Measurements from ENCODE around the gene AFTPH.
A peak's percentile ranks its signal among the peaks of the same experiment; 100 is the strongest.

The AFTPH gene

DNA sequence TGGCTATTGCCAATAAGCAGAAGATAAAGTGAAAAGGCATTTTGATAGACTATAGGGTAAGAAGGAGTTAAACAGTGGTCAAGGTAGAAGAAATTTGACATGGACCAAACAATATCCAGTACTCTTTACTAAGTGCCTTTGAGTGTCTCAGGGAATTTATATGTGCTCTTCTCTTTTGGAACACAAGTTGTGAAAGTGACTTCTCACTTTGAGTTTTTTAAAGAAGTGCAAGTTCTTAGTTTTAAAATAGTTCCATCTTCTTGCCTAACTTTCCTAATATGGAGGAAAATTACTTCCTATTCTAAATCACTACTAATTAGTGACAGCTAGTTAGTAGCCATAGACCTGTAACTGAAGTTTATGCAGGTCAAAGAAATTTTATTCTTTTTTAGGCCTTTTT, 63.4 kb downstream of the AFTPH start:
- DNase-seq (ENCODE audit: low read depth) = no peak

DNA sequence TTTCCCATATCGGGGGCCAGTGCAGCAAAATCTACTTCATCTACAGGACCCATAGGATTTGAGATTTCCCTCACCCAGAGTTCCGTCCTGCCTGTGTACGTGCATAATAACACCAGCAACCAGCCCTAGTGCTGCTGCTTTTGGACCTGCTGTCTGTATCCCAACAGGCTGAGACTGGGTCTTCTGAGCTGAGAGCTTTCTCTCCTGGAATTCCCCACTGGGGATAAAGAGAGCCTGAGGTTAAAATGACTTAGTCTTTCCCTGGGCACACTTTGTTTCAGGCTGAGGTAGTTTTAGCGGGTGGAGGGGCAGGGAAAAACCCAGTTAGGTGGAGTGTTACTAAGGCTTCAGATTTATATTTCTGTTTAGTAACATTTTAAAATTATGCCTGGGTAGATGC, 67.1 kb downstream of the AFTPH start:
- no peak for DNase-seq (ENCODE audit: low read depth)

DNA sequence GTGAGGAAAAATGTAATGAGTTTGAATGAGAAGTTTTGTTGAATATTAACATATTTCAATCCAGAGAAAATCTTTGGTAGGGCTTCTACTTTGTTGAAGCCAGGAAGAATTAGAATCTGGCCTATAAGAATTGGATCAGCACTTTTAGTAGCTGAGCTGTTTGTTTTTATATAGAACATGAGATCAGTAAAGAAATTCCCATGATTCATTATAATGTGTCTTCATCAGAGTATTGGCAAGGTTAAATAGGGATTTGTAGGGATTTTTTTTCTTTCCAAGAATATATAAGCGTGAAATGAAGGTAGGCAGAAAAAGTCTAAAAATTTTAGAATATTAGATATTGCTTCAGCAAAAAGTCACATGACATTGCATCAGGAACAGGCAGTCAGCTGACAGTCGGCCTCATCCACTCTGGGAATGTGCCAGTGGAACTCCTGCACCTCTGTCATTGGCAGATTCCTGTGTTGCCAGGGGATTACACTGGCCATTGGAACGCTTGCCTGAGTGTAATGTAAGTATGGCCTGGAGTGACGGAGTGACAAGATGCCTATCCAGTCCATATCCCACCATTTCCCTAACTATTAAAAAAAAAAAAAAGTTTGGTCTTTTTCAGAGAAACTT, 69.0 kb downstream of the AFTPH start:
- DNase-seq (ENCODE audit: low read depth) = no peak

DNA sequence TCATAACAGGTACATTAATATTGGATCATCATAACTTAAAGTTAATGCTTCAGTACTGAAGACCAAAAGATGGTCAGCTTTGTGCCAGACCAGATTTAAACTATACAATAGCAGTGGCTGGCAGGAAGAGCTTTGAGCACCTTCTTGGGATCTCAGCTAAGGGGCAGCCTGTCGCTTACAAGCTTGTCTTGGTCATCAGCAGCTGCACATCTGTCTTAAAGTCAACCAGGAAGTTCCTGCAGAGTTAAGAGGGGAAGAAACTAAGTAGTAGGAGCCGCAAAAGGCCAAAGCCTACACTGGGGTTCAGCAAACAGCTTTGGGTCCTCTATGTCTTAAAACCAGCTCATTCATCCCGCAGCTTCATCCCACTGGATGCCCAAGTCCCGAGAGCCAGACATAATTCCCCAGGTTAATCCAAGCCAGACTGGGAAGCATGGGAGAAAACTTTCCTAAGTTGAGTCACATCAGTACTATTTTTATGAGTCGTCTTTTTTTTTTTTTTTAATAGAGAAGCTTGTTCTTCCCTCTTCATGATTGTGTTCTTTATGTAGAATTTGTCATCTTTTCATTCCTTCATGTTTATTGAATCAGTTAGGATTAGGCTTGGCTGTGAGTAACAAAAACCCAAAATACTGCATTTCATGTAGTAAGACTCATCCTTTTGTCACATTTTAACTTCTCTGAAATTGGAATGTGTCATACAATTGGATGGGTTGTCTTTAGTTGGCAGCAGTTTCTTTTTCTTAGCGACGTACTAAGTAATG, 70.3 kb downstream of the AFTPH start:
- peak; percentile 74 for DNase-seq (ENCODE audit: low read depth)

DNA sequence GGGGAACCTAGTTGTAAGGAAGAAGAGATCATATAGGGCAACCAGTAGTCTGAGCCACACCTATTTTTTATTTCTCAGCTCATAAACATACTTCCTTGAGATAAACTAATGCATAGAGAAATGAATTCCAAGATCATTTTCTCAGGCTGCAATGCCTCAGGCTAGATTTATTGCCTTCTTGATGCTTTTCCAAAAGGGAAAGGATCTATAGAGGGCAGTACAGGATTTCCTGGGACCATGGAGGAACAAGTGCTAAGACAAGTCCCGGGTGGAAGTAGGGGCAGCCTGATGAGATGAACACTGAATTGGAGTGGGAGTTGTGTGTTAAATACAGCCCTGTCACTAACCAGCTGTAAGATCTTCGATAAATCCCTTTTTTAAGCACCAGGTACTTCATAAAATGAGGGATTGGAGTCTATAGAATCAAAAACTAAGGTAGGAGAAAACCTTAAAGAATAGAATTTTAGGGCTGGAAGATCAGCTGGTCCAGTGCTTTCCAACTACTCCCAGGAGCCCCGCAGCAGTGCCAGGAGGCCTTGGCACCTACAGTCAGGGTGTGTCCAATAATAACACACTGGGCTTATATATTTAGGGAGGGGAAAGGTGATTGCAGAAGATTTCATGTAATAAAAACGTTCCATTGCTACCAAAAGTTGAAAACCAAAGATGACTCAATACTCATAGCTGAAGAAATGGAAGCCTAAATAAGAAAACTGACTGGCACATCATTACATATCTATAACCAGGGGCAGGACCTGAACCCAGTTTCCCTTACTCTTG, 71.5 kb downstream of the AFTPH start:
- no peak for DNase-seq (ENCODE audit: low read depth)

DNA sequence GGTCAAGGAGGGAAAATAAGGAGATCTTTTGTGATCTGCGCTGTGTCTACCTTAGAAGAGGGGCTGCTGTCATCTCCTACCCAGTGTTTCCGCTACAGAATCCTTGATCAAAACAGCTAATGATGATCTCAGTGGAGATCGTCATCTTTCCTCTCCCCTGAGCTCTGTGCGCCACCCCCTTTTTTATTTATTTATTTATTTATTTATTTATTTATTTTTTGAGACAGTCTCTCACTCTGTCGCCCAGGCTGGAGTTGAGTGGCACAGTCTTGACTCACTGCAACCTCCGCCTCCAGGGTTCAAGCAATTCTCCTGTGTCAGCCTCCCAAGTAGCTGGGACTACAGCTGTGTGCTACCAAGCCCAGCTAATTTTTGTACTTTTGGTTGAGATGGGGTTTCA, 74.1 kb downstream of the AFTPH start:
- no peak for DNase-seq (ENCODE audit: low read depth)

DNA sequence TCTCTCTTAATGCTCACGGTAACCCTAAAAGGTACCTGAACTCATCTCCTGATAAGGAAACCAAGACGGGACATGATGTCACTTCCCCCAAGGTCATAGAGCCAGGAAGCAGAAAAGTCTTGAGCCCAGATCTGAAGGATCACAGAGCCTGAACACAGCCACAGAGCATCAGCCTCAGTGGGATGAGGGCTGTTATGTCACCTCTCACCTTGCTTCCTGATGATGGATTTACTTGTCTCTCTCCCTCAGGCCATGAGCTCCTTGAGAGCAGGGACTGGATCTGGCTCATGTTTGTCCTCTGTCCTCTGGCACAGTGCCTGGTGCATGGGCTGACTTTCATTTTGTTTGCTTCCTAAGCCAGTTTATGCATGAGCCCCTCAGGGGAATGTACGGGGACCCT, 75.3 kb downstream of the AFTPH start:
- DNase-seq (ENCODE audit: low read depth) = no peak

DNA sequence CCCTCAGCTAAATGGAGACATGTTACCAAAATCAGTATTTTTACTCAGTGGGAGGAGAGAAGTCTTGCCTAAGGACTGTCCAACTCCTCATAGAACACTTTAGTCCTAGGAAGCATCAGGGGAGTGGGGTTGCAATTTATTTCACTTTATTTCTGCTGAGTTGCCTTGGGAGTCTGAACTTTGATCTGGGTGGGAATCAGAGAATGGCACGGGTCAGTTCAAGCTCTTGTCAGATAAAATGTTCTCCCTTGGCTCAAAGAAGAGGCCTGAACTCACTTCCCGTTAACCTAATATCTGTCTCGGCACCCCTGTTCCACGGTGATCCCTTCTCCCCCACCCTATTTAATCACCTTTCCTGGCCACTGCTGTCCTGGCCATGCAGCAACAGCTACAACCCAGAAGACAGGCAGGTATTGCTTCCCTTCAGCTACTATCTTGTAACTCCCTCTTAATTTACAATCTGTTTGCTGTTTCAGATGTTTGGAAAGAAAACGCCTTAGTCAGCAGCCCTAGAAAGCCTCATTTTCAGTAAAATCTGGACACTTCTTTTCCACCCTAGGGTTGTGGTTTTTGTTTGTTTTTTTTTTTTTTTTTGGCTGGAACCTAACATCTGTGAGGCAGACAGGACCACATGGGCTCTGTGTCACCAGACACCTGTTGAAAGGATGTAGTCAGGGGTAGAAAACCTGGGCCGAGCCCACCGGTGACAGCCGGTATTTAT, 77.1 kb downstream of the AFTPH start:
- DNase-seq (ENCODE audit: low read depth) = no peak

DNA sequence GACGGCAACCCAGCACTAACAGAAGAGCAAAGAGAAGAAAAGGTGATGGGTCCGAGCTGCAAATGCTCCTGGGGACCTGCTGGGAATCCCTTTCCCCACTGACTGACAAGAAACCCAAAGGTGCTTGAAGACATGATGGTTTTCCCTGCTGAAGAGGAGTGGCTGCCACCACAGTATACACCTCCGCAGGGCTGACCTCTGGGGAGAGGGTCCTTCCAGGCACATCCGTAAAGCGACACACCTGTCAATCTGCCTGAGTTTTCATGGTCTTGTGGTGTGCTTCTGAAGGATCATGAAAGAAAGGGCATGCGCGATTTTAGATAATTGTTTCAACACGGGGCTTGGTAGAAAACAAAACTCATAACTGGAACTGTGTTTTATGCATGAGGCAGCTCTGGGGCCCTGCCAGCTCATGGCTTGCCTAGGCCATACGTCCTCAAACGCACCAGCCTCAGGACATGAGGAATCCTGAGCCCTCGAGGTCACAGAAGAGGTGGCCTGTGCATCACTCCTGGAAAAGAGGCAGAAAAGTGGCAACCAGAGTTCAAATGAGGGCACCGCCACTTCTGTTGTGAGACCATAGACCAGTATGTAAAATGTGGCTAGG, 77.8 kb downstream of the AFTPH start:
- no peak for DNase-seq (ENCODE audit: low read depth)

DNA sequence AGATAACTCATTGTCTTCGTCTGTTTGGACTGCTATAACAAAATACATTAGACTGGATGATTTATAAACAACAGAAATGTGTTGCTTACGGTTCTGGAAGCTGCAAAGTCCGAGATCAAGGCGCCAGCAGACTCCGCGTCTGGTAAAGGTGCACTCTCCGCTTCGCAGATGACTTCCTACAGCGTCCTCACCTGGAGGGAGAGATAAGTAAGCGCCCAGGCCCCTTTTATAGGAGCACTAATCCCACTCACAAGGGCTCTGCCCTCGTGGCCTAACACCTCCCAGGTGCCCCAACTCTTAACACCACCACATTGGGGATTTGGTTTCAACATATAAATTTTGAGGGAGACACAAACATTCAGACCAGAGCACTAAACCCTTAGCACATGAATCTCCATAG, 78.3 kb downstream of the AFTPH start:
- no peak for DNase-seq (ENCODE audit: low read depth)

DNA sequence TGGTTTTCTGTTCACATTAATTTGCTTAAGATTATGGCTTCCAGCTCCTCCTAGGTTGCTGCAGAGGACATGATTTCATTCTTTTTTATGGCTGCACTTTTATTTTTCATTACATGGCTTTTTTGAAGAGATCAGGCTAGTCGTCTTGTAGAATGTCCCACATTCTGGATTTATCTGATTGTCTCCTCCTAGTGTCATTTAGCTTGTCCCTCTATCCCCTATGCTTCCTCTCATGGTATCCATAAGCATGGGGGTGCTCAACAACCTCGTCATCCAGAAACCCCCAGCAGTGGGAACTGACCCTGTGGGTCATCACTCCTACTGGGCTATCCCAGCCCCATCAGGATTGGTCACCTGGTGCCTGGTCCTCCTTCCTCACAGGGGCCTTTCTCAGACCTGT, 80.0 kb downstream of the AFTPH start:
- no peak for DNase-seq (ENCODE audit: low read depth)

DNA sequence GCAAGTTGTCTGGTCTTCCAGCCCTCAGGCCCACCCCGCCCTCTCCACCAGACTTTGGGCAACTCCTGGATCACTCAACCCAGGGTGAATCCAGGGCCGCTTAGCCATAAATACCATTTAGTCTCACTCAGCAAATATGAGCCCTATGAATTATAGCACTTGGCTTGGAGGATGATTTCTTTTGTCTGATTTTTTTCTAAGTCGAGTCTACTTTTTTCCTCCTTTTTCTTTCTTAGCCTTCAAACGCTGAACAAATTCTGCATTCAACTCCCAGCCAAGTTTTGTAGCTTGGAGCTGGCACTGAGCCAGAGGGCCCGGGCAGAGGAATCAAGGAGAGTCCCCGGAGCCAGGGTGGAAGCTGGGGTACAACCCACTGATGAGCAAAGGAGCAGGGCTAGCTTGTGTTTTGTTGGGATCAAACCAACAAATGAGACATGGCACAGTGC, 80.9 kb downstream of the AFTPH start:
- DNase-seq (ENCODE audit: low read depth) = peak; percentile 65

DNA sequence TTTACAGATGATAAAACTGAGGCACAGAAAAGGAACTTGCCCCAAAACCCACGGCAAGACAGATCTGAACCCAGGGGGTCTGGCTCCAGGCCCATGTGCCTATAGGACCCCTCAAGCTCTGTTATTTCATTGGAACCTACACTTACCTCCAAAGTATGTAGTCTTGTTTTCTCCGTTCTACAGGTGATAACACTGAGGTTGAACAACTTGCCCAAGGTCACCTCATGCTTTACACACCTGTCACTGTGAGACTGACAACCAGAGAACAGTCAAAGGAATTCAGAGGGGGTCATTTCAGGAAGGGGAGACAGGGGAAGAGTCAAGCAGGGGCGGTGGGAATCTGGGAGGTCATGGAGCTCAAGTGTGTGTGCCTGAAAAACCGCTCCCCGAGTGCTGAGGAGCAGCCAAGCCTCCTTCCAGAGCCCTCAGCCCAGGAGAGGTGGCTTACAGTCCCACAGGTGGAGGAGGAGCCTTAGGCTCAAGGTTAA, 81.9 kb downstream of the AFTPH start:
- no peak for DNase-seq (ENCODE audit: low read depth)

DNA sequence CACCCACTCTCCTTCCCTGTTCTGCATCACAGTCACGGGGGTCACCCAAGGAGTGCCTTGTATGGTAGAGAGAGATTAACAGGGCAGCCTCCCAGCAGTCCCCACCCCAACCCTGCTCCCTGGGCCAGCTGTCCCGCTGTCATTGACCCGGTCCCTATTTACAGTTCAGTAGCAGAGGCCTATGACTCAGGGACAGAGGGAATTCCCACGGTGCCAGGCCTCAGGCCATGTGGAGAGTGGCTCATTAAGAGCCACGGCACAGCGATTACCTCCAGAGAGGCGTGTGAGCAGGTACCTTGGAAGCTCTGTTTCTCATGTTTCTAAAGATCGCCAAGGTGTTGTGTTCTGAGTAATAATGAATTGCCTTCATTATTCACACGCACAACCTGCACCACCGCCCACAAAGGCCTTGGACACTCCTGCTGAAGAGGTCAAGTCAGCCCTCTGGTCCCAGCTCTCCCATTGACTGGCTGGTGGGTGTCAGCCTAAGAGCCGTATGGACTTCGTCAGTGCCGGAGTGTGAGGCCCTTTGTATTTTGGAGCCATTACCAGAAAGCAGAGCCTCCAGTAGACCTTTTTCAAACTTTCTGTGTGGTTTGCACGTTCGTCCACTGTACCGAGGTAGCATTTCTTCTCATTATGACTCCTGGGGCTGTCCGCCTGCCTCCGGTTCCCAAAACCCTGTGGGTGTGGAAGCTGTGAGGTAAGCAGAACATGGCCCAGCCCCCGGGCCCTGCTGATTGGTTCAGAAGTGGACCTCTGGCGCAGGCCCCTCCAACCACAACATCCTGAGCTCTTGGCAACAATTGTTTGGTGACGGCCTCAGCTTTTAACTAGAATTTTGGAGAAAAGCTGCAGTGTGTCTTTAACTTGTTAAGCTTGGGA, 82.6 kb downstream of the AFTPH start:
- DNase-seq (ENCODE audit: low read depth) = no peak

DNA sequence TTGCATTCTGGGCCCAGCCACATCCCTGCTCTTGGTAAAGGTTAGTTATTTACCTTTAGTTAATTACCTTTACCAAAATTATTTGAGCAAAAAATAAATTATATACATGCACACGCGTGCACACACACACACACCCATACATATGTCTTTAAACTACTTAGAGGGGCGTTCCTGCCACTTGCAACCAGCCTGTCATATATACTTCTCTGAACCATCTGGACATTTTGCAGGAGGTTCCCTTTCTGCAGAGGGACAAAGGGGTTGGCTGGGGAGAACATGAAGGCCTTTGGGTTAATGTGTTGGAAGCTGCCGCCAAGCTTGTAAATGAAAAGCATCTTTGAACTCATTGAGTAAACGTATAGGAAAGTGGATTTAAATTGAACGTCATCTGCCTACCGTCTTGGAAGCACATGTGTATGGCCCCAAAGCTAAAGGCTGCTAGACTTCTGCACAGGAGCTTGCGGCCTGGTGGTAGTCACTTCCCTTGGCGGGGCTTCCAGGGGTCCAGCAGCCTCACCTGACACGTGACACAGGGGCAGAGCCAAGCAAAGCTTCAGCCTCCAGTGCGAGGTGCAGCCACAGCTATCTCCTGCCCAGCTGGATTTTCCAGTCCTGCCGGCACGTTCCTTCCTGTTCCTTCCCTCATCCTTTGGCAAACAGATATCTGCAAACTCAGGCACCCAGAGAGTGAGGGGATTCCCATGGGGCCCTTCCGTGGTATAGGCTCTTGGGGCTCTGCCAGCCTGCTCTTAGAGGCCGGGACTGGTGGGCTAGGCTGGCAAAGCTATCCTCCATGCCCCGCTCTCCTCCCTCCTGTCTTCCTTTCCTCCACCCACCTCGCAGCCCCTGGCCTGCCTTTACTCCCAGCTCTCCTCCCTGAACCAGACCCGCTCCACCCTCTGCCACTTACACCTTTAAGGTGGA, 83.5 kb downstream of the AFTPH start:
- no peak for DNase-seq (ENCODE audit: low read depth)

DNA sequence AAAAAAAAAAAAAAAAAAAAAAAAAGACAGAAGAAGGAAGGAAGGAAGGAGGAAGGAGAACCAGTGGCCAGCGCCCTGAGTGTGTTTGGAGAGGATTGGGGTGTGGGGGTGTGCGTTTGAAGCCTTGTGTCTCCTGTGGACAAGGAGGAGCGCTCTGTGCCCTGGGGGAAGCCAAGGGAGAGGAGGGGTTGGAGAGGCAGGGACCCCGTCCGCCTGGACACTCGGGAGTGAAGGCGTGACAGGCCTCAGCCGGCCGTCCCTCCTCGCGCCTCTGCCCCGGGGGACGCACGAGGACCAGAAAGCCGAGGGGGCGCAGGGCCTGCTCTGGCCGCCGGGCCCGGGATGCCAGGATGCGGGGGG, 84.7 kb downstream of the AFTPH start:
- DNase-seq (ENCODE audit: low read depth) = no peak

DNA sequence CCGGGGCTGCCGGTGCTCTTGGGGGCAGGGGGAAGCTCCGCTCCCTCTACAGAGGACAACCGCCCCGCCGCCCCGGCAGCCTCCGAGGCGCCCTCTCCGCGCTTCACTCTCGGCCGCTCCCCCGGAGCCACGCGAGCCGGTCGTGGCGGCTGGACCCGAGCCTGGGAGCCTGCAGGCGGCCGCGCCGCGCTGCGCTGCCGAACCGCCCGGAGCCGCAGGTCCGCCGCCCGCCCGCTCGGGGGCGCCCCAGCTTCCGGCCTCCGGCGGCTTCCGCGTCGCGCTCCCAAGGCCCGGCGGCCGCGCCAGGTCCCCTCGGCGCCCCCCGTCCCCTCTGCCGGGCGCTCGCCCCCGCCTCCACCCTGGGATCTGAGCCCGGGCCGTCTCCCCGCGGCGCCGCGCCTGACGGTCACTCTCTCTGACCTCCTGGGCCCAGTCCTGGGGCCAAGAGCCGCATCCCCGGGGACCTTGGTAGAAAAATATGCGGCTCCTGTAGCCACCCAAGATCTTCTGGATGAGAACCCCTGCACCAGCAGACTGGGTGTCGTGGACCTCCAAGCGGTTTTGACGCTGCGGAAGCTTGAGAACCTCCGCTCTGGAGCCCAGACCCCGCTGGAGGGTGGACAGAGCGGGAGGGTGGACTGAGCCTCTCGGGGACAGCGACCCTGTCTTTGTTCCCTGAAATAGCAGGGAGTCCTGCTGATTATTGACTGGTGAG, 85.3 kb downstream of the AFTPH start:
- no peak for DNase-seq (ENCODE audit: low read depth)

DNA sequence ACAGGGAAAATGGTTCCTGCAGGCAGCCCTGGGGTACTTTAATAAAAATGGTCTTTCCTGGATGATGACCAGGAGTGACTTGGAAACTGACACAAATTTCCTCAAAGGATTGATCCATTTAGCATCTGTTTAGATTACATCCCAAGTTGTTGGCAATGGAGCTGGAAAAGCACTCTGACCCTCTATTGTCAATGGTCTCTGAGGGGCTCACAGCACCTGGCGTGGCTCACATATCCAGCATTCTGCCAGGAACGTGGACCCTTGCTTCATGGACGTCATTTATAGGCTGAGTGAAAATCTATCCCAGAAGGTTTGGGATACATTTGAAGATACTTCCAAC, 85.8 kb downstream of the AFTPH start:
- DNase-seq (ENCODE audit: low read depth) = no peak

DNA sequence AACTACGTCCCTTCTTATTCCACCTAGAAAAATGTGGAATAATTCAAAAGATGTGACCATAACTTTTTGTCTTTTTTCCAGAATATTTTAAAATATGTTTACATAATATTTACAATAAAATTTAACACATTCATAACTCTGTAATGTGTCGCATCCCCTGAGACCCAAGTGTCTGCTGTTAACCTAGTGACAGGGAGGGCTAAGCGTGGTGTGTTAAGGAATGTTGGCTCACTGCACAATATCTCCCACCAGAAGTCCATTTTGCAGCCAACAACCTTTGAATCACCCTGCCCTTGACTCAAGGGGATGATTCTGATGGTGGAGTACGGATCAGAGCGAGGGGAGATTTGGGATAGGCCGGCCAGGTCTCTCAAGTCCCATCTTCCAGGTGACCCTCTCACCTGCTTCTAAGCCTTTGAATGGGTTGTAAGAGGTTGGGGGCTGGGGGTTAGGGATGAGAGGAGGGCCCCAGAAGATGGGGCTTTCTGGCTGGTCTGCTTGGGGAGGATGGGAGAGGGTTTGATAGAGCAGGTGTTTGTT, 86.3 kb downstream of the AFTPH start:
- DNase-seq (ENCODE audit: low read depth) = no peak
